ENCODE measurements around the gene ABCA8. TPM values are rescaled to one million over a fixed set of nuclear protein-coding genes. Genes with fewer than 3 reads are reported as not detected.

The ABCA8 gene
- total and polyA plus RNA-seq, 10 of the 15 experiments (the other 5 are each of a cell fraction or from before 2014, with no cell fraction given) = 0.05 to 0.15 TPM; not detected in 8

DNA sequence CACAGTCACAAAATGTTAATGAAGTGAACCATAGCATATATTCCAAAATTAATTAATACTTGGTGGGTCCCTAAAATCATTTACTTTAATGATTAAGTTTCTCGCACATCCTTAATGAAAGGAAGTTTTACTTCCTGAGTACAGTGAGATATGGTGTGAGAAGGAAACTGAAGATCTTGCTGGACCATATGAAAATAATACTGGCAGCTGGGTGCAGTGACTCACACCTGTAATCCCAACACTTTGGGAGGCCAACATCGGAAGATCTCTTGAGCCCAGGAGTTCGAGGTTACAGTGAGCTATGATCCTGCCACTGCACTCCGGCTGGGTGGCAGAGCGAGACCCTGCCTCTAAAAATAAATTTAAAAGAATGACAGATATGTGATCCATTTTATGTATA, 62.5 kb downstream of the ABCA8 start (continued):
- TF ChIP-seq SP1 (IDR thresholded peaks at IDR 0.05; ENCODE audit: low read depth, low read length) = no peak
- no peak for TF ChIP-seq CEBPB (IDR thresholded peaks at IDR 0.05; ENCODE audit: borderline replicate concordance in 1 of 2, low read depth in 2 of 2, low read length in 2 of 2)
- TF ChIP-seq MYB (IDR thresholded peaks at IDR 0.05; ENCODE audit: borderline replicate concordance, low read depth, low read length) = no peak

DNA sequence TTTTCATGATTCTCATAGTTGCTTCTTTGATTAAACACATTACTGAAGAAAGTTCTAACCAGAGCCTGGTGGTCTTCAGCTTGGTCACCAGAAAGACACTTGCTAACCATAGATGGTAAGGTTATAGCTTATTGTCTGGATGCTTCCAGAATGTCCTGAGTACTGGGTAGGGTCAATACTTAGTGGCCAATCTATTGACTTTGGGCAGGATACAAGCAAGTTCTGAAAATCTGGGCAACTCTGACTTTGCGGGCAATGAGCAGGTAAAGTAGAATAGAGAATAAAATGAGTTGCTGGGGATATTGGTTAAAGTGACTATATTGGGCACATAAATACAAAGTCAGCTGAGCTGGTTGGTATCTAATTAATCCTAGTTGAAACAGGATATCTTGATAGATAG, 63.0 kb downstream of the ABCA8 start:
- DNase-seq (ENCODE audit: low read depth, low spot score) (no peak), FAIRE-seq (no peak), ATAC-seq (no peak)
- Histone ChIP-seq H3K27ac (ENCODE audit: control insufficient read depth, insufficient read depth) (no peak overlapping the region), H3K4me1 (ENCODE audit: control insufficient read depth, insufficient read depth, low read length) (no peaks in the 10 kb centered on the region), H3K9me3 (replicated peaks; ENCODE audit: control insufficient read depth, insufficient read depth, low read length) (no peaks in the 10 kb centered on the region), H3K36me3 (ENCODE audit: control insufficient read depth in 2 of 2, insufficient read depth in 2 of 2, low read length in 1 of 2) (no peaks in the 10 kb centered on the region), H3K4me3 (no peak overlapping the region), H3K4me2 (ENCODE audit: control insufficient read depth, insufficient read depth) (no peak overlapping the region), H4K20me1 (ENCODE audit: control insufficient read depth, insufficient read depth) (no peaks in the 10 kb centered on the region), H3K27me3 (replicated peaks in 1 of 2; ENCODE audit: control insufficient read depth in 2 of 2, insufficient read depth in 2 of 2, low read length in 1 of 2) (no peaks in the 10 kb centered on the region), H3K79me2 (ENCODE audit: control insufficient read depth, insufficient read depth, low read length) (no peaks in the 10 kb centered on the region), H2AFZ (ENCODE audit: control insufficient read depth, low read depth, low read length) (no peak overlapping the region), H3K9ac (ENCODE audit: control insufficient read depth, insufficient read depth, low read length) (no peak overlapping the region)
- BruUV-seq (replicated peaks) = no TSS peak
- SMC1A ChIA-PET (ENCODE audit: uncharacterized antibody, unreplicated experiment) = interaction anchor here (0.9 kb wide), 1 partner anchor 48 kb away, joined by 3 read pairs; no protein-coding TSS in a partner anchor
- in situ Hi-C loops (cut with MboI) (no loop called here), intact Hi-C loops (cut with micrococcal nuclease; ENCODE audit: unreplicated experiment) (no loop called here)
- POLR2A ChIA-PET = no interaction called here
- no peak for TF ChIP-seq POLR2AphosphoS2 (IDR thresholded peaks at IDR 0.05; ENCODE audit: low read depth, low read length)
- CTCF ChIA-PET = no interaction called here
- 100% methylated on average over 1 of the region's 1 CpG for WGBS (ENCODE audit: insufficient coverage, insufficient replicate concordance, low lambda C conversion rate, missing lambda C conversion rate)
- RAD21 ChIA-PET (ENCODE audit: unreplicated experiment) = no interaction called here

GRCh38 chr17:68886401-68886800, 68.8 kb downstream of the ABCA8 start:
- in situ Hi-C loops (cut with MboI) (no loop called here), intact Hi-C loops (cut with micrococcal nuclease; ENCODE audit: unreplicated experiment) (no loop called here)
- H3K4me3 ChIP-seq = no peak overlapping the region
- DNase-seq (ENCODE audit: low read depth, low spot score) (no peak), FAIRE-seq (no peak), ATAC-seq (no peak)
- no peaks in the 10 kb centered on the region for H3K79me2 ChIP-seq (ENCODE audit: control insufficient read depth, insufficient read depth, low read length)
- H3K4me2 ChIP-seq (ENCODE audit: control insufficient read depth, insufficient read depth) = no peak overlapping the region
- H3K4me1 ChIP-seq (ENCODE audit: control insufficient read depth, insufficient read depth, low read length) = no peaks in the 10 kb centered on the region
- POLR2A ChIA-PET = no interaction called here
- no TSS peak for BruUV-seq (replicated peaks)
- H3K27me3 ChIP-seq (replicated peaks in 1 of 2; ENCODE audit: control insufficient read depth in 2 of 2, insufficient read depth in 2 of 2, low read length in 1 of 2) = no peaks in the 10 kb centered on the region
- H4K20me1 ChIP-seq (ENCODE audit: control insufficient read depth, insufficient read depth) = no peaks in the 10 kb centered on the region
- H3K9ac ChIP-seq (ENCODE audit: control insufficient read depth, insufficient read depth, low read length) = no peak overlapping the region
- no peak overlapping the region for H2AFZ ChIP-seq (ENCODE audit: control insufficient read depth, low read depth, low read length)
- no peaks in the 10 kb centered on the region for H3K9me3 ChIP-seq (replicated peaks; ENCODE audit: control insufficient read depth, insufficient read depth, low read length)
- WGBS (ENCODE audit: insufficient coverage, insufficient replicate concordance, low lambda C conversion rate, missing lambda C conversion rate) = 15% methylated on average over 3 of the region's 3 CpGs
- SMC1A ChIA-PET (ENCODE audit: uncharacterized antibody, unreplicated experiment) = no interaction called here
- no peak overlapping the region for H3K27ac ChIP-seq (ENCODE audit: control insufficient read depth, insufficient read depth)
- no peaks in the 10 kb centered on the region for H3K36me3 ChIP-seq (ENCODE audit: control insufficient read depth in 2 of 2, insufficient read depth in 2 of 2, low read length in 1 of 2)
- CTCF ChIA-PET = no interaction called here
- RAD21 ChIA-PET (ENCODE audit: unreplicated experiment) = no interaction called here
- TF ChIP-seq EED (IDR thresholded peaks at IDR 0.05; ENCODE audit: low read depth) (no peak), LARP7 (IDR thresholded peaks at IDR 0.05) (no peak), ASH2L (IDR thresholded peaks at IDR 0.05; ENCODE audit: borderline replicate concordance, low read depth) (no peak), PML (IDR thresholded peaks at IDR 0.05; ENCODE audit: low read length) (no peak), MYC (IDR thresholded peaks at IDR 0.05; ENCODE audit: insufficient read depth, insufficient read length, insufficient replicate concordance, low read length, severe bottlenecking) (no peak), ZBED1 (IDR thresholded peaks at IDR 0.05; ENCODE audit: borderline replicate concordance) (no peak), WRNIP1 (IDR thresholded peaks at IDR 0.05; ENCODE audit: borderline replicate concordance, low read depth, low read length) (no peak), EP300 (IDR thresholded peaks at IDR 0.05; ENCODE audit: borderline replicate concordance in 1 of 2, control insufficient read depth in 1 of 2, low read depth in 2 of 2, low read length in 2 of 2) (no peak)
- TF ChIP-seq, protein P1, sequence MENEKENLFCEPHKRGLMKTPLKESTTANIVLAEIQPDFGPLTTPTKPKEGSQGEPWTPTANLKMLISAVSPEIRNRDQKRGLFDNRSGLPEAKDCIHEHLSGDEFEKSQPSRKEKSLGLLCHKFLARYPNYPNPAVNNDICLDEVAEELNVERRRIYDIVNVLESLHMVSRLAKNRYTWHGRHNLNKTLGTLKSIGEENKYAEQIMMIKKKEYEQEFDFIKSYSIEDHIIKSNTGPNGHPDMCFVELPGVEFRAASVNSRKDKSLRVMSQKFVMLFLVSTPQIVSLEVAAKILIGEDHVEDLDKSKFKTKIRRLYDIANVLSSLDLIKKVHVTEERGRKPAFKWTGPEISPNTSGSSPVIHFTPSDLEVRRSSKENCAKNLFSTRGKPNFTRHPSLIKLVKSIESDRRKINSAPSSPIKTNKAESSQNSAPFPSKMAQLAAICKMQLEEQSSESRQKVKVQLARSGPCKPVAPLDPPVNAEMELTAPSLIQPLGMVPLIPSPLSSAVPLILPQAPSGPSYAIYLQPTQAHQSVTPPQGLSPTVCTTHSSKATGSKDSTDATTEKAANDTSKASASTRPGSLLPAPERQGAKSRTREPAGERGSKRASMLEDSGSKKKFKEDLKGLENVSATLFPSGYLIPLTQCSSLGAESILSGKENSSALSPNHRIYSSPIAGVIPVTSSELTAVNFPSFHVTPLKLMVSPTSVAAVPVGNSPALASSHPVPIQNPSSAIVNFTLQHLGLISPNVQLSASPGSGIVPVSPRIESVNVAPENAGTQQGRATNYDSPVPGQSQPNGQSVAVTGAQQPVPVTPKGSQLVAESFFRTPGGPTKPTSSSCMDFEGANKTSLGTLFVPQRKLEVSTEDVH (IDR thresholded peaks at IDR 0.05; ENCODE audit: low read depth, partially characterized antibody) = no peak

Data from GM12878 (cell line).